ENCODE data around the gene PLCXD1. TPM values are rescaled to one million over a fixed set of nuclear protein-coding genes. Genes with fewer than 3 reads are reported as not detected.

PLCXD1 gene
- total and polyA plus RNA-seq, 9 of the 15 experiments (the other 6 are each of a cell fraction or from before 2014, with no cell fraction given): 6.0 to 60.2 (median 39.5) TPM

DNA sequence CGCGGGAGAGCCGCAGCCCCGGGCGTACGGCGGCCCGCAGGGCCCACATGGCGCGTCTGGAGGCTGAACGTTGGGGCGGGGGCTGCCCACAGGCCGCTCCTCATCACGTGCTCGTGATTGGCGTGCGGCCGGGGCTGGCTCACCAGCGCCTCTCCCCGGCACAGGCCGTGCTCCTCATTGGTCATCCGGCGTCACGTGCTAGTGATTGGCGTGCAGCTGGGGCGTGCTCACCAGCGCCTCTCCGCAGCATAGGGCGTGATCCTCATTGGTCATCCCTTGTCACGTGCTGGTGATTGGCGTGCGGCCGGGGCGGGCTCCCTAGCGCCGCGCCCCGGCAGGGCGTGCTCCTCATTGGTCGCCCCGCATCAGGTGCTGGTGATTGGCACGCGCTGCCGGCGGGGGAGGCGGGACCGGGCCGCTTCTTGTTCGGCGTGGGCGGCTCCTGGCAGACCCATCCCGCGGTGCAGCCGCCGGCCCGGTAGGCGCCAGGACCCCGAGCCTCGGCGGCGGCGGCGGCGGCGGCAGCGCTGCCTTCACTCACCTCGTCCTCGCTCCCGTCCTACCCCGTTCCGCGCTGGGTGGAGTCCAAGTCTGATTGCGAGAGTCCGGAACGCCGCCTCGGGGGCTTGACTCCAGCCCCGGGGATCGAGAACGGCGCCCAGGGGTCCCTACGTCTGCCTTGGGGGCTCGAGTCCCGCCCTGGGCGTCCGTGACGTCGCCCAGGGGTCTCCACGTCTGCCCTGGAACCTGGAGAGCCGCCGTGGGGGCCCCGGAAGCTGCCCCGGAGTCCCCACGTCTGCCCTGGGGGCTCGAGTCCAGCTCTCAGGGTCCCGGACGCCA, 37.8 kb downstream of the PLCXD1 start, which contains the start of gene GTPBP6 (continued):
- TF ChIP-seq, protein P1, sequence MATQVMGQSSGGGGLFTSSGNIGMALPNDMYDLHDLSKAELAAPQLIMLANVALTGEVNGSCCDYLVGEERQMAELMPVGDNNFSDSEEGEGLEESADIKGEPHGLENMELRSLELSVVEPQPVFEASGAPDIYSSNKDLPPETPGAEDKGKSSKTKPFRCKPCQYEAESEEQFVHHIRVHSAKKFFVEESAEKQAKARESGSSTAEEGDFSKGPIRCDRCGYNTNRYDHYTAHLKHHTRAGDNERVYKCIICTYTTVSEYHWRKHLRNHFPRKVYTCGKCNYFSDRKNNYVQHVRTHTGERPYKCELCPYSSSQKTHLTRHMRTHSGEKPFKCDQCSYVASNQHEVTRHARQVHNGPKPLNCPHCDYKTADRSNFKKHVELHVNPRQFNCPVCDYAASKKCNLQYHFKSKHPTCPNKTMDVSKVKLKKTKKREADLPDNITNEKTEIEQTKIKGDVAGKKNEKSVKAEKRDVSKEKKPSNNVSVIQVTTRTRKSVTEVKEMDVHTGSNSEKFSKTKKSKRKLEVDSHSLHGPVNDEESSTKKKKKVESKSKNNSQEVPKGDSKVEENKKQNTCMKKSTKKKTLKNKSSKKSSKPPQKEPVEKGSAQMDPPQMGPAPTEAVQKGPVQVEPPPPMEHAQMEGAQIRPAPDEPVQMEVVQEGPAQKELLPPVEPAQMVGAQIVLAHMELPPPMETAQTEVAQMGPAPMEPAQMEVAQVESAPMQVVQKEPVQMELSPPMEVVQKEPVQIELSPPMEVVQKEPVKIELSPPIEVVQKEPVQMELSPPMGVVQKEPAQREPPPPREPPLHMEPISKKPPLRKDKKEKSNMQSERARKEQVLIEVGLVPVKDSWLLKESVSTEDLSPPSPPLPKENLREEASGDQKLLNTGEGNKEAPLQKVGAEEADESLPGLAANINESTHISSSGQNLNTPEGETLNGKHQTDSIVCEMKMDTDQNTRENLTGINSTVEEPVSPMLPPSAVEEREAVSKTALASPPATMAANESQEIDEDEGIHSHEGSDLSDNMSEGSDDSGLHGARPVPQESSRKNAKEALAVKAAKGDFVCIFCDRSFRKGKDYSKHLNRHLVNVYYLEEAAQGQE (IDR thresholded peaks at IDR 0.05; ENCODE audit: borderline replicate concordance): peak; percentile 98
- TF ChIP-seq, protein P1 (CRISPR knock-in tag; IDR thresholded peaks at IDR 0.05; ENCODE audit: low read depth): no peak
- TF ChIP-seq, protein P2, sequence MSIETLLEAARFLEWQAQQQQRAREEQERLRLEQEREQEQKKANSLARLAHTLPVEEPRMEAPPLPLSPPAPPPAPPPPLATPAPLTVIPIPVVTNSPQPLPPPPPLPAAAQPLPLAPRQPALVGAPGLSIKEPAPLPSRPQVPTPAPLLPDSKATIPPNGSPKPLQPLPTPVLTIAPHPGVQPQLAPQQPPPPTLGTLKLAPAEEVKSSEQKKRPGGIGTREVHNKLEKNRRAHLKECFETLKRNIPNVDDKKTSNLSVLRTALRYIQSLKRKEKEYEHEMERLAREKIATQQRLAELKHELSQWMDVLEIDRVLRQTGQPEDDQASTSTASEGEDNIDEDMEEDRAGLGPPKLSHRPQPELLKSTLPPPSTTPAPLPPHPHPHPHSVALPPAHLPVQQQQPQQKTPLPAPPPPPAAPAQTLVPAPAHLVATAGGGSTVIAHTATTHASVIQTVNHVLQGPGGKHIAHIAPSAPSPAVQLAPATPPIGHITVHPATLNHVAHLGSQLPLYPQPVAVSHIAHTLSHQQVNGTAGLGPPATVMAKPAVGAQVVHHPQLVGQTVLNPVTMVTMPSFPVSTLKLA (conservative IDR thresholded peaks at IDR 0.05): peak; percentile 91 to 92
- no peak for TF ChIP-seq ZNF561 (CRISPR knock-in tag; conservative IDR thresholded peaks at IDR 0.05)
- TF ChIP-seq GTF2F1 (IDR thresholded peaks at IDR 0.05; ENCODE audit: low read depth, low read length): no peak
- TF ChIP-seq RCOR1 (IDR thresholded peaks at IDR 0.05; ENCODE audit: borderline replicate concordance in 1 of 2, low read depth in 2 of 2, low read length in 2 of 2): no peak
- TF ChIP-seq E2F3 (CRISPR knock-in tag; IDR thresholded peaks at IDR 0.05): no peak
- no peak for TF ChIP-seq SMAD2 (IDR thresholded peaks at IDR 0.05; ENCODE audit: low read depth, low read length)
- TF ChIP-seq, protein P3, sequence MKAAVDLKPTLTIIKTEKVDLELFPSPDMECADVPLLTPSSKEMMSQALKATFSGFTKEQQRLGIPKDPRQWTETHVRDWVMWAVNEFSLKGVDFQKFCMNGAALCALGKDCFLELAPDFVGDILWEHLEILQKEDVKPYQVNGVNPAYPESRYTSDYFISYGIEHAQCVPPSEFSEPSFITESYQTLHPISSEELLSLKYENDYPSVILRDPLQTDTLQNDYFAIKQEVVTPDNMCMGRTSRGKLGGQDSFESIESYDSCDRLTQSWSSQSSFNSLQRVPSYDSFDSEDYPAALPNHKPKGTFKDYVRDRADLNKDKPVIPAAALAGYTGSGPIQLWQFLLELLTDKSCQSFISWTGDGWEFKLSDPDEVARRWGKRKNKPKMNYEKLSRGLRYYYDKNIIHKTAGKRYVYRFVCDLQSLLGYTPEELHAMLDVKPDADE (conservative IDR thresholded peaks at IDR 0.05; ENCODE audit: control insufficient read depth, low read depth, low read length): no peak
- no peak for TF ChIP-seq SAP30 (IDR thresholded peaks at IDR 0.05; ENCODE audit: borderline replicate concordance, insufficient read depth, low read depth, low read length, poor library complexity, severe bottlenecking)
- TF ChIP-seq ZNF76 (CRISPR knock-in tag; IDR thresholded peaks at IDR 0.05; ENCODE audit: borderline replicate concordance): no peak
